ENCODE data around the gene NME1.
"Not testable (repeated sequence)": the region's sequence is repeated elsewhere in the genome, so short reads cannot be mapped to it uniquely, and the experiment has no call there.

Gene NME1

GRCh38 chr17:51153210-51154072 lies at the start of gene NME1:
Gene NME1, plus strand, starts transcription at chr17:51153559. Its CDS starts 2,096 bp downstream, at chr17:51155655.
- peak within 1 kb of the TSS; percentile 95 for H3K4me3 ChIP-seq (ENCODE audit: low read length)
- TF ChIP-seq CTCF (conservative IDR thresholded peaks at IDR 0.05; ENCODE audit: low read depth, low read length), result peak; percentile 90

GRCh38 chr17:51107778-51108177 lies 45.6 kb upstream of the NME1 start:
- DNase-seq (ENCODE audit: low read depth), result no peak
- no peak overlapping the region for H3K4me3 ChIP-seq (ENCODE audit: low read length)
- no peak for TF ChIP-seq CTCF (conservative IDR thresholded peaks at IDR 0.05; ENCODE audit: low read depth, low read length)

More at GRCh38 chr17:51153210-51154072, at the start of gene NME1:
- DNase-seq (ENCODE audit: low read depth), result peak; percentile 98

- not testable (repeated sequence) for DNase-seq (ENCODE audit: low read depth)
These were observed 40.8 kb upstream of the NME1 start for GRCh38 chr17:51112303-51113222.

GRCh38 chr17:51115179-51115578 lies 38.2 kb upstream of the NME1 start:
- no peak overlapping the region for H3K4me3 ChIP-seq (ENCODE audit: low read length)
- TF ChIP-seq CTCF (conservative IDR thresholded peaks at IDR 0.05; ENCODE audit: low read depth, low read length), result no peak
- no peak for DNase-seq (ENCODE audit: low read depth)

More at GRCh38 chr17:51112303-51113222, 40.8 kb upstream of the NME1 start:
- H3K4me3 ChIP-seq (ENCODE audit: low read length), result not testable (repeated sequence)

GRCh38 chr17:51118330-51119195 lies 34.8 kb upstream of the NME1 start:
- no peak for DNase-seq (ENCODE audit: low read depth)
- TF ChIP-seq CTCF (conservative IDR thresholded peaks at IDR 0.05; ENCODE audit: low read depth, low read length), result no peak
- H3K4me3 ChIP-seq (ENCODE audit: low read length), result peak overlapping the region; percentile 95

GRCh38 chr17:51119415-51120356 lies 33.7 kb upstream of the NME1 start:
- peak overlapping the region; percentile 95 for H3K4me3 ChIP-seq (ENCODE audit: low read length)
- peak; percentile 50 for TF ChIP-seq CTCF (conservative IDR thresholded peaks at IDR 0.05; ENCODE audit: low read depth, low read length)
- DNase-seq (ENCODE audit: low read depth), result no peak
